NCI-H2029 treated with DMSO at 0.1 percent for 48 hours (cell line): ENCODE results near the gene RTEL1.

Experiments
- DNase-seq: peaks from one replicate; lab custom pipeline; 2025; lab: John Stamatoyannopoulos, UW

Gene RTEL1

GRCh38 chr20:63688228-63689045 is 30.3 kb downstream of the RTEL1 start:
- no peak for DNase-seq

- no peak for DNase-seq
Observed at GRCh38 chr20:63689046-63690002, 31.2 kb downstream of the RTEL1 start.

GRCh38 chr20:63690003-63690897 is 32.1 kb downstream of the RTEL1 start:
- no peak for DNase-seq

- no peak for DNase-seq
Observed at GRCh38 chr20:63690898-63691710, 33.0 kb downstream of the RTEL1 start.

GRCh38 chr20:63691711-63692435 is 33.8 kb downstream of the RTEL1 start:
- DNase-seq = no peak

- no peak for DNase-seq
Observed at GRCh38 chr20:63692436-63693082, 34.4 kb downstream of the RTEL1 start.

GRCh38 chr20:63693083-63693732 is 35.1 kb downstream of the RTEL1 start:
- DNase-seq = no peak

GRCh38 chr20:63693733-63694583 is 35.8 kb downstream of the RTEL1 start:
- no peak for DNase-seq

- no peak for DNase-seq
Observed at GRCh38 chr20:63694584-63695423, 36.7 kb downstream of the RTEL1 start.

GRCh38 chr20:63695424-63696305 is 37.6 kb downstream of the RTEL1 start:
- DNase-seq = no peak

- no peak for DNase-seq
Observed at GRCh38 chr20:63696306-63696627, 38.2 kb downstream of the RTEL1 start.

GRCh38 chr20:63696628-63697356 is 38.7 kb downstream of the RTEL1 start, which contains the start of gene TNFRSF6B:
Gene TNFRSF6B (plus strand): TSS chr20:63696652. CDS start chr20:63696768, 116 bp downstream.
- DNase-seq = no peak

GRCh38 chr20:63697357-63697867 is 39.3 kb downstream of the RTEL1 start:
- no peak for DNase-seq

GRCh38 chr20:63697868-63698545 is 39.9 kb downstream of the RTEL1 start:
- DNase-seq = no peak
